ENCODE results near the gene KRTAP1-5.

Gene KRTAP1-5

GRCh38 chr17:41012326-41013120 is 14.5 kb downstream of the KRTAP1-5 start:
- no peak for TF ChIP-seq CTCF (IDR thresholded peaks at IDR 0.05; ENCODE audit: extremely low read depth, insufficient read depth, missing control alignments)
- DNase-seq (ENCODE audit: low spot score) = no peak
- in situ Hi-C loops (cut with MboI; ENCODE audit: low pct_unique_long_range_greater_than_20kb, low sequenced_read_pairs, unreplicated experiment) = no loop called here

- DNase-seq (ENCODE audit: low spot score) = no peak
- TF ChIP-seq CTCF (IDR thresholded peaks at IDR 0.05; ENCODE audit: extremely low read depth, insufficient read depth, missing control alignments) = no peak
- in situ Hi-C loops (cut with MboI; ENCODE audit: low pct_unique_long_range_greater_than_20kb, low sequenced_read_pairs, unreplicated experiment) = no loop called here
Measured at GRCh38 chr17:41010441-41010840, 16.6 kb downstream of the KRTAP1-5 start.

GRCh38 chr17:41009936-41010335 is 17.1 kb downstream of the KRTAP1-5 start:
- in situ Hi-C loops (cut with MboI; ENCODE audit: low pct_unique_long_range_greater_than_20kb, low sequenced_read_pairs, unreplicated experiment) = no loop called here
- TF ChIP-seq CTCF (IDR thresholded peaks at IDR 0.05; ENCODE audit: extremely low read depth, insufficient read depth, missing control alignments) = no peak

GRCh38 chr17:41009301-41009760 is 17.7 kb downstream of the KRTAP1-5 start:
- TF ChIP-seq CTCF (IDR thresholded peaks at IDR 0.05; ENCODE audit: extremely low read depth, insufficient read depth, missing control alignments) = no peak
- in situ Hi-C loops (cut with MboI; ENCODE audit: low pct_unique_long_range_greater_than_20kb, low sequenced_read_pairs, unreplicated experiment) = no loop called here
- no peak for DNase-seq (ENCODE audit: low spot score)

More at GRCh38 chr17:41009936-41010335, 17.1 kb downstream of the KRTAP1-5 start:
- no peak for DNase-seq (ENCODE audit: low spot score)

- TF ChIP-seq CTCF (IDR thresholded peaks at IDR 0.05; ENCODE audit: extremely low read depth, insufficient read depth, missing control alignments) = no peak
- in situ Hi-C loops (cut with MboI; ENCODE audit: low pct_unique_long_range_greater_than_20kb, low sequenced_read_pairs, unreplicated experiment) = no loop called here
- no peak for DNase-seq (ENCODE audit: low spot score)
Measured at GRCh38 chr17:41008811-41009210, 18.2 kb downstream of the KRTAP1-5 start, which contains the start of gene KRTAP3-1. Gene KRTAP3-1 (minus strand): TSS chr17:41009128. CDS start chr17:41009074, 54 bp downstream.

GRCh38 chr17:41004397-41004796 is 22.6 kb downstream of the KRTAP1-5 start:
- in situ Hi-C loops (cut with MboI; ENCODE audit: low pct_unique_long_range_greater_than_20kb, low sequenced_read_pairs, unreplicated experiment) = no loop called here
- no peak for DNase-seq (ENCODE audit: low spot score)
- TF ChIP-seq CTCF (IDR thresholded peaks at IDR 0.05; ENCODE audit: extremely low read depth, insufficient read depth, missing control alignments) = no peak

Data from GM13977 (cell line).